ENCODE results near the gene SLC14A1.

SLC14A1 gene

GRCh38 chr18:45748501-45748900, 24.5 kb downstream of the SLC14A1 start:
- CTCF ChIA-PET, result interaction anchor here (0.6 to 1.6 kb wide), 3 partner anchors 17 to 83 kb away, joined by 3 to 4 read pairs (median 3); no protein-coding TSS in a partner anchor
- TF ChIP-seq CTCF (IDR thresholded peaks at IDR 0.05; ENCODE audit: control extremely low read depth, extremely low read depth, low read depth, missing control alignments), result no peak
- POLR2A ChIA-PET, result no interaction called here
- no peak for DNase-seq (ENCODE audit: extremely low spot score)

GRCh38 chr18:45749918-45750689, 26.1 kb downstream of the SLC14A1 start:
- no peak for DNase-seq (ENCODE audit: extremely low spot score)
- TF ChIP-seq CTCF (IDR thresholded peaks at IDR 0.05; ENCODE audit: control extremely low read depth, extremely low read depth, low read depth, missing control alignments), result no peak
- POLR2A ChIA-PET, result no interaction called here
- CTCF ChIA-PET, result interaction anchor here (0.7 kb wide), 1 partner anchor 129 kb away, joined by 3 read pairs; no protein-coding TSS in a partner anchor

- ChIA-PET POLR2A (no interaction called here), CTCF (interaction anchor here (0.8 to 2.1 kb wide), 3 partner anchors 13 to 55 kb away, joined by 3 to 5 read pairs (median 4); no protein-coding TSS in a partner anchor)
- no peak for DNase-seq (ENCODE audit: extremely low spot score)
- no peak for TF ChIP-seq CTCF (IDR thresholded peaks at IDR 0.05; ENCODE audit: control extremely low read depth, extremely low read depth, low read depth, missing control alignments)
Measured at GRCh38 chr18:45751766-45752165, 27.8 kb downstream of the SLC14A1 start.

- DNase-seq (ENCODE audit: extremely low spot score), result no peak
- CTCF ChIA-PET, result interaction anchor here (0.8 to 2.1 kb wide), 3 partner anchors 12 to 54 kb away, joined by 3 to 5 read pairs (median 4); no protein-coding TSS in a partner anchor
- POLR2A ChIA-PET, result no interaction called here
- TF ChIP-seq CTCF (IDR thresholded peaks at IDR 0.05; ENCODE audit: control extremely low read depth, extremely low read depth, low read depth, missing control alignments), result no peak
Measured at GRCh38 chr18:45752681-45753080, 28.7 kb downstream of the SLC14A1 start.

DNA sequence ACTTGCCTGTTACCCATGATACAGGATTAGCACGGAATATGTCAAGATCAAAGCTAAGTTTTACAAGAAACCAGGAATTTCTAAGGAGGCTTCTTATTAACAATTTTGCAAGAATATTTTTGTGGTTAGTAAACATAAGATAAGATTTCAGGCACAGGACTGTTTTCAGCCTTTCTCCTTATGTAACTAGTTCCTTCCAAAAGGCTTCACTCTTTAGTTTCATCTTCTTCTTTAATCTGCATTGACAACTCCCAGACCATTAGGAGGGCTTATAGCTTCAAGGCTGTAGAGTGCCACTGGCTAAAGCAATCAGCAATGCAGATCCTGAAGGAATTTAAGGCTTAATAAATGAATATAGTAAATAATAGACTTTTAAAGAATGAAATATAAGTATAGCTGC, 29.3 kb downstream of the SLC14A1 start:
- ChIA-PET POLR2A (no interaction called here), CTCF (interaction anchor here (2.1 kb wide), 1 partner anchor 54 kb away, joined by 4 read pairs; no protein-coding TSS in a partner anchor)
- no peak for TF ChIP-seq CTCF (IDR thresholded peaks at IDR 0.05; ENCODE audit: control extremely low read depth, extremely low read depth, low read depth, missing control alignments)
- DNase-seq (ENCODE audit: extremely low spot score), result no peak

GRCh38 chr18:45755934-45756333, 32.0 kb downstream of the SLC14A1 start:
- ChIA-PET CTCF (no interaction called here), POLR2A (no interaction called here)
- no peak for TF ChIP-seq CTCF (IDR thresholded peaks at IDR 0.05; ENCODE audit: control extremely low read depth, extremely low read depth, low read depth, missing control alignments)
- DNase-seq (ENCODE audit: extremely low spot score), result no peak
